K562 (cell line): ENCODE data around the gene SART1. TPM values are rescaled to one million over a fixed set of nuclear protein-coding genes. Genes with fewer than 3 reads are reported as not detected.

ENCODE experiments used
- AFF1 ChIP-seq, 2 experiments: fragments of 450-650 bp; IDR thresholded peaks; 2 replicates each; pipeline ENCODE4 v1.6.1; 2018; ENCODE audit warnings: mild to moderate bottlenecking in 2 of 2, low read depth in 1 of 2; ENCODE audit not compliant: partially characterized antibody in 2 of 2
- ARID3A ChIP-seq: IDR thresholded peaks from 2 replicates; pipeline ENCODE4 v1.6.1; 2012; ENCODE audit warnings: low read depth, low read length, improper control_type of control experiment, borderline replicate concordance
- CCAR2 ChIP-seq: fragments of 200-400 bp; formaldehyde crosslinking; IDR thresholded peaks from 2 replicates; pipeline ENCODE4 v1.6.1; 2017; ENCODE audit warnings: mild to moderate bottlenecking, low read depth, low read length
- FOXP1 ChIP-seq: sonication (generic); formaldehyde crosslinking; IDR thresholded peaks from 2 replicates; pipeline ENCODE4 v1.8.0; 2022; ENCODE audit warnings: mild to moderate bottlenecking, missing genetic modification reagents
- ILF3 ChIP-seq: fragments of 450-650 bp; IDR thresholded peaks from 2 replicates; pipeline ENCODE4 v1.6.1; 2018; ENCODE audit warnings: antibody characterized with exemption, mild to moderate bottlenecking, moderate library complexity, borderline replicate concordance
- JUND ChIP-seq, 2 experiments: IDR thresholded peaks; 2 replicates in 1 of 2; 3 replicates in 1 of 2; pipeline ENCODE4 v1.6.1; 2011; ENCODE audit warnings: borderline replicate concordance in 2 of 2, low read depth in 2 of 2, low read length in 2 of 2, improper control_type of control experiment in 1 of 2, missing biosample characterization in 1 of 2, missing genetic modification characterization in 1 of 2, missing genetic modification reagents in 1 of 2
- NR2C2 ChIP-seq, 2 experiments: fragments of 200-800 bp in 1 of 2; sonication (Bioruptor generic) in 1 of 2; sonication (generic) in 1 of 2; formaldehyde crosslinking in 1 of 2; IDR thresholded peaks; 2 replicates each; pipeline versions ENCODE4 v1.6.1 to v1.8.0; 2016 to 2022; ENCODE audit warnings: mild to moderate bottlenecking in 1 of 2, missing compliant biosample characterization in 1 of 2, missing genetic modification characterization in 1 of 2, missing genetic modification reagents in 1 of 2
- SRF ChIP-seq, 2 experiments: fragments of 250-450, 450-650 bp in 1 of 2; sonication (Bioruptor Pico) in 1 of 2; sonication (generic) in 1 of 2; formaldehyde crosslinking; IDR thresholded peaks; 2 replicates each; pipeline versions ENCODE4 v1.5.0 to v1.5.1; 2020 to 2022; ENCODE audit warnings: mild to moderate bottlenecking in 1 of 2, missing genetic modification reagents in 1 of 2
- XRCC5 ChIP-seq: fragments of 200-400 bp; formaldehyde crosslinking; IDR thresholded peaks from 2 replicates; pipeline ENCODE4 v1.6.1; 2017; ENCODE audit warnings: low read depth, mild to moderate bottlenecking, low read length
- ZBTB11 ChIP-seq, 3 experiments: fragments of 200-800 bp in 1 of 3; fragments of 250-450 bp in 1 of 3; fragments of 450-650 bp in 1 of 3; sonication (Bioruptor Pico) in 1 of 3; sonication (Bioruptor generic) in 1 of 3; formaldehyde crosslinking in 1 of 3; IDR thresholded peaks; 2 replicates each; pipeline versions ENCODE4 v1.6.1 to v1.8.0; 2016 to 2022; ENCODE audit warnings: mild to moderate bottlenecking in 2 of 3, missing genetic modification characterization in 2 of 3, missing compliant biosample characterization in 1 of 3, moderate library complexity in 1 of 3
- ZFP36 ChIP-seq: fragments of 150-350 bp; IDR thresholded peaks from 2 replicates; pipeline ENCODE4 v1.6.1; 2018; ENCODE audit warnings: low read length, low read depth; ENCODE audit not compliant: partially characterized antibody
- ZNF639 ChIP-seq, 2 experiments: fragments of 200-800 bp in 1 of 2; sonication (Bioruptor generic) in 1 of 2; sonication (generic) in 1 of 2; formaldehyde crosslinking in 1 of 2; IDR thresholded peaks in 1 of 2; conservative IDR thresholded peaks in 1 of 2; 2 replicates each; pipeline versions ENCODE4 v1.5.0 to v1.6.1; 2016 to 2020; ENCODE audit warnings: missing compliant biosample characterization in 1 of 2, missing genetic modification characterization in 1 of 2, missing genetic modification reagents in 1 of 2
- ZNF668 ChIP-seq: fragments of 250-450 bp; sonication (Bioruptor Pico); IDR thresholded peaks from 2 replicates; pipeline ENCODE4 v1.8.0; 2022; ENCODE audit warnings: mild to moderate bottlenecking, inconsistent platforms
- polyA plus RNA-seq, 8 experiments: library from polyadenylated mRNA; depleted of rRNA in 4 of 8; stranded (reverse) in 5 of 8; unstranded in 3 of 8; fragments of >200 nt; fragmentation: Nextera tagmentation in 2 of 8; fragmentation: Illumina TruSeq in 1 of 8; extraction: Ambion mirVana in 2 of 8; extraction: Trizol in 1 of 8; gene quantifications; 2 replicates each; pipeline versions ENCODE4 v1.2.1 to v1.2.3, GENCODE V29; 2011 to 2014; ENCODE audit warnings: inconsistent platforms in 1 of 8, missing spikeins in 1 of 8
- total RNA-seq, 7 experiments: library from RNA; depleted of rRNA in 6 of 7; stranded (reverse); fragments of >200 nt in 6 of 7; fragmentation: Illumina TruSeq in 2 of 7; extraction: Trizol in 2 of 7; gene quantifications; 2 replicates each; pipeline versions ENCODE4 v1.2.1 to v1.2.3, GENCODE V29; 2011 to 2021; ENCODE audit warnings: low replicate concordance in 1 of 7

Gene SART1
- total and polyA plus RNA-seq, 9 of the 15 experiments (the other 6 are each of a cell fraction or from before 2014, with no cell fraction given), result 4.8 to 84.1 (median 31.7) TPM

DNA sequence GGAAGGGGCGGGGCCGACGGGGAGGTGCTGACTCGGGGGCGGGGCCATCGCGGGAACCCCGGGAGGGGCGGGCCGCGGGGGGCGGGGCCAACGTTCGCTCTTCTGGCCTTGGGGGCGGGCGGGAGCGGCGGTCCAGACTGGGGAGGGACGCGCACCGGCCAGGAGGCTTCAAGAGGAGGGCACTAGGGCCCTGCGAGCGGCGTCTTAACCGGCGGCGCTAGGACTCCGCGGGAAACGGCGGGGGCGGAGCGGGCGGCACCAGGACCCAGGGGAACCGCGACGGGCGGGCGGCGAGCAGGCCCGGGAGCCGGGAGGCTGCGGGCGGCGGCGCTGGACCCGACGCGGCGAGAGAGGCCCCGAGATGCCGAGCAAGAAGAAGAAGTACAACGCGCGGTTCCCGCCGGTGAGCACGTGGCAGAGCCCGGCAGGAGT lies 42.4 kb upstream of the SART1 start, which contains the start of gene DRAP1 (continued):
- TF ChIP-seq AFF1 (IDR thresholded peaks at IDR 0.05; ENCODE audit: low read depth in 1 of 2, partially characterized antibody in 2 of 2) (peak in 1 of 2 experiments; percentile 71), XRCC5 (peak; percentile 97), NR2C2 (CRISPR knock-in tag; IDR thresholded peaks at IDR 0.05) (peak; percentile 67), NR2C2 (tag; IDR thresholded peaks at IDR 0.05) (peak; percentile 76), CCAR2 (no peak), ILF3 (peak; percentile 81; the same call in 1 of the 2 replicates), SRF (CRISPR knock-in tag; IDR thresholded peaks at IDR 0.05) (peak in 1 of 2 experiments; percentile 71; a peak in 1 of 4 replicates), ARID3A (peak; percentile 46; the same call in 1 of the 2 replicates), FOXP1 (CRISPR knock-in tag) (peak; percentile 81; the same call in 1 of the 2 replicates), ZFP36 (peak; percentile 75), ZBTB11 (CRISPR knock-in tag; IDR thresholded peaks at IDR 0.05) (peak in 1 of 3 experiments; percentile 74; a peak in 1 of 6 replicates), JUND (IDR thresholded peaks at IDR 0.05; ENCODE audit: borderline replicate concordance, low read depth, low read length) (peak; percentile 66), JUND (tag; IDR thresholded peaks at IDR 0.05; ENCODE audit: borderline replicate concordance, low read depth, low read length) (peak; percentile 34; the same call in 1 of the 3 replicates), ZNF639 (CRISPR knock-in tag; conservative IDR thresholded peaks at IDR 0.05 in 1 of 2, IDR thresholded peaks at IDR 0.05 in 1 of 2) (peak in 1 of 2 experiments; percentile 91; a peak in 1 of 4 replicates), ZNF668 (CRISPR knock-in tag) (peak; percentile 35; the same call in 1 of the 2 replicates)
